Neural progenitor cell (in vitro differentiated cells): ENCODE data around the gene RNF186. TPM values are rescaled to one million over a fixed set of nuclear protein-coding genes. Genes with fewer than 3 reads are reported as not detected.
"Not testable (repeated sequence)": the region's sequence is repeated elsewhere in the genome, so short reads cannot be mapped to it uniquely, and the experiment has no call there.

Experiments used
- DNase-seq: peaks from one replicate; pipeline ENCODE4 v3.0.0-alpha.2; 2016; ENCODE audit warnings: low spot score
- H2AFZ ChIP-seq: fragments of 200-600 bp; sonication (generic); replicated peaks from 2 replicates; pipeline ENCODE4 v1.6.1; 2016; ENCODE audit warnings: antibody characterized with exemption
- H3F3A ChIP-seq: fragments of 200-600 bp; sonication (generic); 2 replicates; pipeline ENCODE4 v1.6.1; 2016; ENCODE audit warnings: antibody characterized with exemption, low read depth
- H3K27ac ChIP-seq: fragments of 200-600 bp; sonication (generic); 2 replicates; pipeline ENCODE4 v1.5.1; 2016; ENCODE audit warnings: mild to moderate bottlenecking
- H3K27me3 ChIP-seq: fragments of 200-600 bp; sonication (generic); 2 replicates; pipeline ENCODE4 v1.6.1; 2016; ENCODE audit warnings: mild to moderate bottlenecking, moderate library complexity
- H3K36me3 ChIP-seq: fragments of 200-600 bp; sonication (generic); 2 replicates; pipeline ENCODE4 v1.5.1; 2016
- H3K4me1 ChIP-seq: fragments of 200-600 bp; sonication (generic); 2 replicates; pipeline ENCODE4 v1.6.1; 2016; ENCODE audit warnings: mixed run types
- H3K4me2 ChIP-seq: fragments of 200-600 bp; sonication (generic); 2 replicates; pipeline ENCODE4 v1.6.1; 2016
- H3K4me3 ChIP-seq: fragments of 200-600 bp; sonication (generic); 2 replicates; pipeline ENCODE4 v1.5.1; 2016
- H3K79me2 ChIP-seq: fragments of 200-600 bp; sonication (generic); 2 replicates; pipeline ENCODE4 v1.6.1; 2016; ENCODE audit warnings: low read depth
- H3K9ac ChIP-seq: fragments of 200-600 bp; sonication (generic); 2 replicates; pipeline ENCODE4 v1.6.1; 2016
- H3K9me3 ChIP-seq: fragments of 200-600 bp; sonication (generic); 2 replicates; pipeline ENCODE4 v1.5.1; 2016; ENCODE audit warnings: low read depth
- H4K20me1 ChIP-seq: fragments of 200-600 bp; sonication (generic); 2 replicates; pipeline ENCODE4 v1.6.1; 2016; ENCODE audit warnings: low read depth
- H3K27ac Mint-ChIP-seq: 3 replicates; pipeline ENCODE4 v1.8.0; 2021; ENCODE audit warnings: mixed read lengths
- H3K27me3 Mint-ChIP-seq: 2 replicates; pipeline ENCODE4 v1.8.0; 2022; ENCODE audit warnings: low read depth, mild to moderate bottlenecking, inconsistent platforms, moderate library complexity, mixed read lengths; ENCODE audit not compliant: insufficient read depth
- H3K36me3 Mint-ChIP-seq: 3 replicates; pipeline ENCODE4 v1.8.0; 2021; ENCODE audit warnings: mixed read lengths
- H3K4me1 Mint-ChIP-seq: 3 replicates; pipeline ENCODE4 v1.8.0; 2021; ENCODE audit warnings: mixed read lengths
- H3K4me3 Mint-ChIP-seq: 3 replicates; pipeline ENCODE4 v1.8.0; 2021; ENCODE audit warnings: mild to moderate bottlenecking, moderate library complexity, mixed read lengths
- H3K9me3 Mint-ChIP-seq: 3 replicates; pipeline ENCODE4 v1.8.0; 2020; ENCODE audit warnings: mixed read lengths
- EZH2 ChIP-seq: fragments of 200-600 bp; sonication (generic); IDR thresholded peaks from 2 replicates; pipeline ENCODE4 v1.6.1; 2017; ENCODE audit warnings: antibody characterized with exemption, mild to moderate bottlenecking, moderate library complexity
- EZH2phosphoT487 ChIP-seq: fragments of 200-600 bp; sonication (generic); IDR thresholded peaks from 2 replicates; pipeline ENCODE4 v1.6.1; 2017; ENCODE audit warnings: antibody characterized with exemption
- total RNA-seq: library from RNA; depleted of rRNA; stranded (reverse); fragments of >200 nt; gene quantifications from 2 replicates; pipeline ENCODE4 v1.2.3, GENCODE V29; 2015; ENCODE audit warnings: low replicate concordance
- TF ChIP-seq, protein P1 (sequence below): fragments of 200-600 bp; sonication (generic); IDR thresholded peaks from 2 replicates; pipeline ENCODE4 v1.5.1; 2017; ENCODE audit warnings: antibody characterized with exemption, mild to moderate bottlenecking

Gene RNF186
- total RNA-seq, 1 donor from 2014 or later = not detected

DNA sequence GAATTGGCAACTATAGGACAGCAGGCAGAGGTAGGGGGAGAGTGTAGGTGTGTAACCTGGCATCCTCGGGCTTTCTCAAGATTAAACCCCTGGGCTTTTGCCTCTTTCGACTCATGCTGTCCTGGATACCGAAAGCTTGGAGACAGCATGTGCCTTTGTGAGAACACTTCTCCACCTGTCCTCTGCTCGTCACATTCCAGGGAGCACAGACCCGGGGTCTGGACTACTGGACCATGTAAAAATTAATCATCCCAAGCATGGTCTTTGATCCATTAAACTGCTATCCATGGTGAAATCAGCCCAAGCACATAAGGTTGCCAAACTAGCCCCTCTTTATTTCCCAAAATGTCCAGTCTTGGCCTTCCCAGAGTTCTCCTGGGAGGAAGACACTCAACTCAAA, 9.0 kb upstream of the RNF186 start:
- H3K4me1 ChIP-seq = no peaks in the 10 kb centered on the region
- H4K20me1 ChIP-seq = no peaks in the 10 kb centered on the region
- H3K9ac ChIP-seq = no peak overlapping the region
- TF ChIP-seq, protein P1, sequence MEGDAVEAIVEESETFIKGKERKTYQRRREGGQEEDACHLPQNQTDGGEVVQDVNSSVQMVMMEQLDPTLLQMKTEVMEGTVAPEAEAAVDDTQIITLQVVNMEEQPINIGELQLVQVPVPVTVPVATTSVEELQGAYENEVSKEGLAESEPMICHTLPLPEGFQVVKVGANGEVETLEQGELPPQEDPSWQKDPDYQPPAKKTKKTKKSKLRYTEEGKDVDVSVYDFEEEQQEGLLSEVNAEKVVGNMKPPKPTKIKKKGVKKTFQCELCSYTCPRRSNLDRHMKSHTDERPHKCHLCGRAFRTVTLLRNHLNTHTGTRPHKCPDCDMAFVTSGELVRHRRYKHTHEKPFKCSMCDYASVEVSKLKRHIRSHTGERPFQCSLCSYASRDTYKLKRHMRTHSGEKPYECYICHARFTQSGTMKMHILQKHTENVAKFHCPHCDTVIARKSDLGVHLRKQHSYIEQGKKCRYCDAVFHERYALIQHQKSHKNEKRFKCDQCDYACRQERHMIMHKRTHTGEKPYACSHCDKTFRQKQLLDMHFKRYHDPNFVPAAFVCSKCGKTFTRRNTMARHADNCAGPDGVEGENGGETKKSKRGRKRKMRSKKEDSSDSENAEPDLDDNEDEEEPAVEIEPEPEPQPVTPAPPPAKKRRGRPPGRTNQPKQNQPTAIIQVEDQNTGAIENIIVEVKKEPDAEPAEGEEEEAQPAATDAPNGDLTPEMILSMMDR = no peak
- TF ChIP-seq EZH2phosphoT487 = no peak
- TF ChIP-seq EZH2 = no peak
- Mint-ChIP-seq H3K27me3 (peaks cover 5% of the 10 kb centered on the region), H3K27ac (no peak overlapping the region), H3K9me3 (peaks cover 6% of the 10 kb centered on the region), H3K36me3 (no peaks in the 10 kb centered on the region), H3K4me3 (no peak overlapping the region), H3K4me1 (peaks cover 4% of the 10 kb centered on the region)
- H3K36me3 ChIP-seq = no peaks in the 10 kb centered on the region
- no peaks in the 10 kb centered on the region for H3K27me3 ChIP-seq
- DNase-seq = no peak
- no peaks in the 10 kb centered on the region for H3K79me2 ChIP-seq
- no peak overlapping the region for H3K27ac ChIP-seq
- H3K9me3 ChIP-seq = no peaks in the 10 kb centered on the region
- H3K4me3 ChIP-seq = no peak overlapping the region
- H3K4me2 ChIP-seq = no peak overlapping the region
- no peak overlapping the region for H2AFZ ChIP-seq
- no peaks in the 10 kb centered on the region for H3F3A ChIP-seq

DNA sequence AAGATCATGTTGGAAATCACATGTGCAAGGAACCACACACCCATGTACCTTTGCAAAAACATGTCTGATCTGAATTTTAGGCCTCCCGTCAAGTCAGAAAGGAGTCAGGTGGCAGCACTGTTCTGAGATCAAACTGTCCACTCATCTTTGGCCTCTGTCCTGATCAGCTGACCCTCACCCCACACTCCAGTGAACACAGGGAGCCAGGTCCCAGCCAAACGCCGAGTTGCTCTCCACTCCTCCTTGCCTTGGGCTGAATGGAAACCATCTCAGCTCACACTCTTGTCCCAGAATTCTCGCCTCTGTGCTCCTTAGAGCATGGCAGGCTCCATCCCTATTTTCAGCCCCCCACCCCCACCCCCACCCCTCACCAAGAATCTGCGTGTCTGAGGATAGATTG, 4.6 kb upstream of the RNF186 start:
- Histone ChIP-seq H3K9ac (no peak overlapping the region), H3K4me1 (no peaks in the 10 kb centered on the region), H3K36me3 (no peaks in the 10 kb centered on the region), H3K4me2 (no peak overlapping the region), H3K27me3 (no peaks in the 10 kb centered on the region), H2AFZ (peak overlapping the region; percentile 79), H3F3A (no peaks in the 10 kb centered on the region), H3K79me2 (no peaks in the 10 kb centered on the region), H3K4me3 (no peak overlapping the region), H3K9me3 (no peaks in the 10 kb centered on the region), H4K20me1 (no peaks in the 10 kb centered on the region), H3K27ac (no peak overlapping the region)
- Mint-ChIP-seq H3K4me1 (peaks cover 4% of the 10 kb centered on the region), H3K9me3 (no peaks in the 10 kb centered on the region), H3K36me3 (no peaks in the 10 kb centered on the region), H3K27ac (no peak overlapping the region), H3K4me3 (no peak overlapping the region), H3K27me3 (peaks cover 3% of the 10 kb centered on the region)
- TF ChIP-seq, protein P1 = no peak
- TF ChIP-seq EZH2phosphoT487 = no peak
- no peak for TF ChIP-seq EZH2
- DNase-seq = no peak

DNA sequence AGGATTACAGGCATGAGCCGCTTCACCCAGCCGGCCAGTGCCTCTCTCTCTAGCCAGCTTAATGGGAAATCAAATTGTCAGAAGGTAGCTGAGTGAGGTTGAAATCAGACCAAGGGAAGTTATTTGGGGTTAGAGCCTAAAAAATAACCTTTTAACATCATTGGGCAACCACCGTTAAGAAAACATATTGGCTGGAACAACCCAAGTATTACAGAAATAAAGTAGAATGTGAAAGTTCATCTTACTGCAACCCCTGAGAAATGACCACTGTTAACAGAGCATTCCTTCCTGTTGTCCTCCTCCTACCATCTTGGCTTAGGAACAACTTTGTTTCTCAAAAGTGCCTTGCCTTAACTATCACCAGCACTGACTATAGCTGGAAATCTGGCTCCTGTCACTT, 3.2 kb upstream of the RNF186 start:
- Histone ChIP-seq H3K9ac (no peak overlapping the region), H3K27ac (no peak overlapping the region), H3K9me3 (no peaks in the 10 kb centered on the region), H3K4me3 (no peak overlapping the region), H3K79me2 (no peaks in the 10 kb centered on the region), H3K27me3 (no peaks in the 10 kb centered on the region), H3K4me2 (no peak overlapping the region), H2AFZ (no peak overlapping the region), H3F3A (no peaks in the 10 kb centered on the region), H4K20me1 (no peaks in the 10 kb centered on the region), H3K4me1 (no peaks in the 10 kb centered on the region), H3K36me3 (no peaks in the 10 kb centered on the region)
- Mint-ChIP-seq H3K4me3 (no peak overlapping the region), H3K9me3 (no peaks in the 10 kb centered on the region), H3K4me1 (peaks cover 4% of the 10 kb centered on the region), H3K27me3 (no peaks in the 10 kb centered on the region), H3K27ac (no peak overlapping the region), H3K36me3 (no peaks in the 10 kb centered on the region)
- DNase-seq = no peak
- TF ChIP-seq, protein P1 = no peak
- TF ChIP-seq EZH2 = no peak

DNA sequence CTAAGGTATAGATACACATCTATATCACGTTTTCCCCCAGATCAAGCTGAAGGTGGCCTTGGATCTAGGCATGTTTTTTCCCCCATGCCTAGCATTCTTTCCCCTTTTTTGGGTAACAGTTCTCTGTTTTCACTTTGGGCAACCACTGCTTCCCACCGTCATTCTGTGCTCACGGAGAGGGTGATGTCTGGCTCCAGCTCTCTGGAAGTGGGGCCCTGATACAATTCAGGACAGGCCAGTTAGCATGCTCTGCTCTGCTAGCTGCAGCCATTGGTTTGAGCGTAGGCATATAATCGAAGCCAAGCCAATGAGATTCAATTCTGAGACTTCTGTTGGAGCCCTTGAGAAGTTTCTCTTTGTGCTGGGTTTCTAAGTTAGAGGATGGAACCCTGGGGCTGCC, 2.1 kb upstream of the RNF186 start:
- Histone ChIP-seq H3K79me2 (no peaks in the 10 kb centered on the region), H3K9ac (no peak overlapping the region), H2AFZ (peak overlapping the region; percentile 22), H3K4me1 (no peaks in the 10 kb centered on the region), H4K20me1 (no peaks in the 10 kb centered on the region), H3K36me3 (no peaks in the 10 kb centered on the region), H3K4me3 (no peak overlapping the region), H3K27ac (no peak overlapping the region), H3K9me3 (no peaks in the 10 kb centered on the region), H3K27me3 (no peaks in the 10 kb centered on the region), H3F3A (no peaks in the 10 kb centered on the region), H3K4me2 (no peak overlapping the region)
- no peaks in the 10 kb centered on the region for H3K36me3 Mint-ChIP-seq
- peaks cover 3% of the 10 kb centered on the region for H3K27me3 Mint-ChIP-seq
- no peak for DNase-seq
- H3K4me1 Mint-ChIP-seq = peaks cover 4% of the 10 kb centered on the region
- H3K4me3 Mint-ChIP-seq = no peak overlapping the region
- no peaks in the 10 kb centered on the region for H3K9me3 Mint-ChIP-seq
- TF ChIP-seq, protein P1 = no peak
- TF ChIP-seq EZH2 (no peak), EZH2phosphoT487 (no peak)
- no peak overlapping the region for H3K27ac Mint-ChIP-seq

DNA sequence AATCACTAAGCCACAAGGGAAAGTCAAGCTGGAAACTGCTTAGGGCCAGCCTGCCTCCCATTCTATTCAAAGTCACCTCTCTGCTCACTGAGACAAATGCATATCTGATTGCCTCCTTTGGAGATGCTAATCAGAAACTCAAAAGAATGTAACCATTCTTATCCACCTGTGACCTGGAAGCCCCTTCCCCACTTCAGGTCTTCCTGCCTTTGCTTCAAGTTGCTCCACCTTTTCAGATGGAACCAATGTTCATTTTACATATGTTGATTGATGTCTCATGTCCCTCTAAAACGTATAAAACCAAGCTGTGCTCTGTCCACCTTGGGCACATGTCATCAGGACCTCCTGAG, 1.6 kb upstream of the RNF186 start:
- H3K4me3 Mint-ChIP-seq = not testable (repeated sequence)

More for the DNA sequence above, 1.6 kb upstream of the RNF186 start:
- not testable (repeated sequence) for H3K27ac Mint-ChIP-seq, H3K9me3 ChIP-seq, H3K27me3 ChIP-seq, H3K27ac ChIP-seq, H2AFZ ChIP-seq, H3K9me3 Mint-ChIP-seq, H3F3A ChIP-seq, H3K36me3 ChIP-seq, H3K9ac ChIP-seq, DNase-seq, H3K4me3 ChIP-seq, H3K36me3 Mint-ChIP-seq, H3K4me1 Mint-ChIP-seq, H3K4me1 ChIP-seq, H4K20me1 ChIP-seq, H3K79me2 ChIP-seq, H3K27me3 Mint-ChIP-seq, H3K4me2 ChIP-seq
